Nephron progenitor cell (in vitro differentiated cells): Measurements from ENCODE around the gene RNF207.

Experiments used
- DNase-seq: peaks from one replicate; pipeline ENCODE4 v3.0.0; 2021
- H3K27ac Mint-ChIP-seq: 2 replicates; pipeline ENCODE4 v1.8.0; 2021; ENCODE audit warnings: mild to moderate bottlenecking, moderate library complexity, mixed read lengths
- H3K27me3 Mint-ChIP-seq: 2 replicates; pipeline ENCODE4 v1.8.0; 2021; ENCODE audit warnings: mild to moderate bottlenecking, low read depth, mixed read lengths; ENCODE audit not compliant: poor library complexity
- H3K36me3 Mint-ChIP-seq: 2 replicates; pipeline ENCODE4 v1.8.0; 2021; ENCODE audit warnings: low read depth, mixed read lengths
- H3K4me1 Mint-ChIP-seq: 2 replicates; pipeline ENCODE4 v1.8.0; 2021; ENCODE audit warnings: mixed read lengths
- H3K4me3 Mint-ChIP-seq: 2 replicates; pipeline ENCODE4 v1.8.0; 2021; ENCODE audit warnings: mild to moderate bottlenecking, moderate library complexity, mixed read lengths
- H3K9me3 Mint-ChIP-seq: 2 replicates; pipeline ENCODE4 v1.8.0; 2021; ENCODE audit warnings: mild to moderate bottlenecking, moderate library complexity, mixed read lengths
- TF ChIP-seq, protein P1 (sequence below): fragments of 200-600 bp; sonication (generic); IDR thresholded peaks from 2 replicates; pipeline ENCODE4 v1.5.0; 2021; ENCODE audit warnings: antibody characterized with exemption

Gene RNF207

DNA sequence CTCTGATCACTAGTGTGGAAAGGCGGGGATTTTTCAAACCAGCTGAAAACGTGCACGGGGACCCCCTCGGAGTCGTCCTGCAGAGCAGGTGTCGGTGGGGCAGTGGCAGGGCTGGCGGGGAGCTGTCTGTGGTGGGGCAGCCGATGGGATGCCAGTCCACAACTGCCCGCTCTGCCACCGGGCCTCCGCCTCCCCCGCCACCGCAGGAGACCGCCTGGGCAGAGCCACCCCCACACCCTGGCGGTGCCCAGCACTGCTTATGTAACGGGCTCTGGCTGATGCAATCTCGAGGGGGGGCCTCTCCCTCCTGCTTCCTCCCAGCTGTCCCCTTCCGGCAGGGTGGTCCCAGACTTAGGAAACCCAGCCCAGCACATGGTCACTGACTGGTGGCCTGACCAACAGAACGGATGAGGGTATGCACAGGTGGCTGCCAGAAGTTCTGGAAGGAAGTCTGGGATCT is 35.1 kb upstream of the RNF207 start:
- no peaks in the 10 kb centered on the region for H3K36me3 Mint-ChIP-seq
- H3K27ac Mint-ChIP-seq = no peak overlapping the region
- H3K4me1 Mint-ChIP-seq = peaks cover 14% of the 10 kb centered on the region
- H3K4me3 Mint-ChIP-seq = no peak overlapping the region
- DNase-seq = no peak
- H3K9me3 Mint-ChIP-seq = no peaks in the 10 kb centered on the region
- peaks cover 38% of the 10 kb centered on the region for H3K27me3 Mint-ChIP-seq
- TF ChIP-seq, protein P1, sequence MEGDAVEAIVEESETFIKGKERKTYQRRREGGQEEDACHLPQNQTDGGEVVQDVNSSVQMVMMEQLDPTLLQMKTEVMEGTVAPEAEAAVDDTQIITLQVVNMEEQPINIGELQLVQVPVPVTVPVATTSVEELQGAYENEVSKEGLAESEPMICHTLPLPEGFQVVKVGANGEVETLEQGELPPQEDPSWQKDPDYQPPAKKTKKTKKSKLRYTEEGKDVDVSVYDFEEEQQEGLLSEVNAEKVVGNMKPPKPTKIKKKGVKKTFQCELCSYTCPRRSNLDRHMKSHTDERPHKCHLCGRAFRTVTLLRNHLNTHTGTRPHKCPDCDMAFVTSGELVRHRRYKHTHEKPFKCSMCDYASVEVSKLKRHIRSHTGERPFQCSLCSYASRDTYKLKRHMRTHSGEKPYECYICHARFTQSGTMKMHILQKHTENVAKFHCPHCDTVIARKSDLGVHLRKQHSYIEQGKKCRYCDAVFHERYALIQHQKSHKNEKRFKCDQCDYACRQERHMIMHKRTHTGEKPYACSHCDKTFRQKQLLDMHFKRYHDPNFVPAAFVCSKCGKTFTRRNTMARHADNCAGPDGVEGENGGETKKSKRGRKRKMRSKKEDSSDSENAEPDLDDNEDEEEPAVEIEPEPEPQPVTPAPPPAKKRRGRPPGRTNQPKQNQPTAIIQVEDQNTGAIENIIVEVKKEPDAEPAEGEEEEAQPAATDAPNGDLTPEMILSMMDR = no peak

- peak; percentile 42 for DNase-seq
- Mint-ChIP-seq H3K27ac (no peak overlapping the region), H3K27me3 (peaks cover 33% of the 10 kb centered on the region), H3K36me3 (no peaks in the 10 kb centered on the region), H3K4me1 (peaks cover 14% of the 10 kb centered on the region), H3K4me3 (no peak overlapping the region), H3K9me3 (no peaks in the 10 kb centered on the region)
- TF ChIP-seq, protein P1 = peak; percentile 37
Measured at GRCh38 chr1:6171548-6172124, 34.3 kb upstream of the RNF207 start.

DNA sequence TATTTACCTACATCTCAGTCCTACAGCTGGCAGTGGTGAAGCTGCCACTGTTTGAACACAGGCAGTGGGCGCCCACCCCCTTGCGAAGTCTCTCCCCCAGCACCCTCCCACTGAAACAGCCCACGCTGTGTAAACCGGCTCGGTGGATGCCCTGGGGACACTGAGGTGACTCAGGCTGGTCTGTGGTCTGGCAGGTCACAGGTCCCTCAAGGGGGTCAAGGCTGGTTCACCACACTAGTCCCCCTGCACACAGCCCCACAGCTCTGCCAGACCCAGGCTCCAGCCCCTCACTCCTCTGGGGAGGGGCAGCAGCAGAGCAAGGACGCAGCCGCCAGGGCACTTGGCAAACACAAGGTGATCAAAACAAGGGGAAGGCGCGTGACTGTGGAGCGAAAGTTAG is 33.4 kb upstream of the RNF207 start:
- Mint-ChIP-seq H3K9me3 (no peaks in the 10 kb centered on the region), H3K4me3 (no peak overlapping the region), H3K4me1 (peaks cover 17% of the 10 kb centered on the region), H3K27ac (no peak overlapping the region), H3K36me3 (no peaks in the 10 kb centered on the region), H3K27me3 (peaks cover 26% of the 10 kb centered on the region)
- DNase-seq = no peak
- TF ChIP-seq, protein P1 = no peak

DNA sequence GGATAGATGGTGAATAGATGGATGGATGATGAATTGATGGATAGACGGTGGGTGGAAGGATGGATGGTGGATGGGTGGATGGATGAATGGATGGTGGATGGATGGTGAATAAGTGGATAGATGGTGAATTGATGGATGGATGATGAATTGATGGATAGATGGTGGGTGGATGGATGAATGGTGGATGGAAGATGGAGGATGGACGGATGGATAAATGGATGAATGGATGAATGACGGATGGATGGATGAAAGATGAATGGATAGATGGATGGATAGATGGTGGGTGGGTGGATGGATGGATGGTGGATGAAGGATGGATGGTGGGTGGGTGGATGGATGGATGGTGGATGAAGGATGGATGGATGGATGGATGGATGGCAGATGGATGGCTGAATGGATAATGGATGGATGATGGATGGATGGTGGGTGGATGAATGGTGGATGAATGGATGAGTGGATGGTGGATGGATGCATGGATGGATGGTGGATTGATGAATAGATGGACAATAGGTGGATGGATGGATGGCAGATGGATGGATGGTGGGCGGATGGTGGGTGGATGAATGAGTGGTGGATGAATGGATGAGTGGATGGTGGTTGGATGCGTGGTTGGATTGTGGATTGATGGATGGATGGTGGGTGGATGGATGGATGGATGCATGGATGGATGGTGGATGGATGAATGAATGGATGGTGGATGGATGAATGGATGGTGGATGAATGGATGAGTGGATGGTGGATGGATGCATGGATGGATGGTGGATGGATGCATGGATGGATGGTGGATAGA is 31.1 kb upstream of the RNF207 start:
- H3K4me1 Mint-ChIP-seq = peaks cover 19% of the 10 kb centered on the region
- TF ChIP-seq, protein P1 = no peak
- no peak for DNase-seq
- H3K27me3 Mint-ChIP-seq = peaks cover 5% of the 10 kb centered on the region
- H3K4me3 Mint-ChIP-seq = no peak overlapping the region
- H3K36me3 Mint-ChIP-seq = no peaks in the 10 kb centered on the region
- H3K27ac Mint-ChIP-seq = no peak overlapping the region
- H3K9me3 Mint-ChIP-seq = no peaks in the 10 kb centered on the region

- DNase-seq = no peak
- Mint-ChIP-seq H3K27me3 (peaks cover 10% of the 10 kb centered on the region), H3K36me3 (no peaks in the 10 kb centered on the region), H3K27ac (no peak overlapping the region), H3K4me1 (peaks cover 19% of the 10 kb centered on the region), H3K9me3 (no peaks in the 10 kb centered on the region), H3K4me3 (no peak overlapping the region)
- TF ChIP-seq, protein P1 = no peak
Measured at GRCh38 chr1:6175411-6175828, 30.5 kb upstream of the RNF207 start.
